Activated T-cell treated with anti-CD3 and anti-CD28 coated beads, Interleukin-2, amount 50 U/mL, for 24 hours (primary cell): Measurements from ENCODE around the gene MTMR1.

Experiments used
- DNase-seq: peaks from one replicate; pipeline ENCODE4 v3.0.0-alpha.2; 2020
- H3K27ac Mint-ChIP-seq: 2 replicates; pipeline ENCODE4 v1.8.0; 2020; ENCODE audit warnings: mild to moderate bottlenecking, mixed read lengths
- H3K27me3 Mint-ChIP-seq: 2 replicates; pipeline ENCODE4 v1.8.0; 2020; ENCODE audit warnings: mixed read lengths
- H3K36me3 Mint-ChIP-seq: 2 replicates; pipeline ENCODE4 v1.8.0; 2020; ENCODE audit warnings: low read depth, mixed read lengths
- H3K4me1 Mint-ChIP-seq: 2 replicates; pipeline ENCODE4 v1.8.0; 2020; ENCODE audit warnings: low read depth, mixed read lengths
- H3K4me3 Mint-ChIP-seq: 2 replicates; pipeline ENCODE4 v1.8.0; 2020; ENCODE audit warnings: mild to moderate bottlenecking, moderate library complexity, mixed read lengths
- H3K9me3 Mint-ChIP-seq: 2 replicates; pipeline ENCODE4 v1.8.0; 2020; ENCODE audit warnings: mixed read lengths

MTMR1 gene

GRCh38 chrX:150692831-150693724 is at the start of gene MTMR1:
TSS of gene MTMR1 (plus strand) at chrX:150693396. CDS start at chrX:150693531, 135 bp downstream.
- H3K4me3 Mint-ChIP-seq: peak within 1 kb of the TSS; percentile 87
- H3K4me1 Mint-ChIP-seq: peaks cover 79% of the 10 kb centered on the region
- no peaks in the 10 kb centered on the region for H3K9me3 Mint-ChIP-seq
- peak within 1 kb of the TSS; percentile 94 for H3K27ac Mint-ChIP-seq
- peak; percentile 73 for DNase-seq
- peaks cover 21% of the 10 kb centered on the region for H3K36me3 Mint-ChIP-seq
- H3K27me3 Mint-ChIP-seq: peaks cover 29% of the 10 kb centered on the region

GRCh38 chrX:150643958-150644357 is 49.2 kb upstream of the MTMR1 start:
- H3K27me3 Mint-ChIP-seq: peaks cover 2% of the 10 kb centered on the region
- no peak for DNase-seq
- H3K36me3 Mint-ChIP-seq: peaks cover 46% of the 10 kb centered on the region
- H3K4me1 Mint-ChIP-seq: no peaks in the 10 kb centered on the region
- H3K9me3 Mint-ChIP-seq: no peaks in the 10 kb centered on the region
- no peak overlapping the region for H3K4me3 Mint-ChIP-seq
- no peak overlapping the region for H3K27ac Mint-ChIP-seq

DNA sequence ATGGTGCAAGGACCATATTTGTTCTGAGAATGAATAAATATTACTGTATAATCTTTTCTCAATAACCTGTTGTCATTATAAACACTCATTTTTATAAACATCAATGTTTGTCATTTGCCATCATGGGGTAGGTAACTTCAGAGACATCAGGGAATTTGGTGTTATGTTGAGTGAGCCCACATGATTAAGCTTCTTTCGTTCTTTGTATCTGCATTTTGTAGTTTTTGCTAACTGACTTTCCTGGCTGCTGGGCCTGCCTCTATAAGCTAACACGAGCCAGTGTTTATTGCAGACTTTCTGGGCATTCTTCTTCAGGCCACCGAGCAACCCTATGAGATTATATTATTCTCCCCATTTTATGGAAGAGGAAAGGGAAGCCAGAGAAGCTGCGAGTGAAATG is 48.8 kb upstream of the MTMR1 start:
- H3K27me3 Mint-ChIP-seq: peaks cover 2% of the 10 kb centered on the region
- no peaks in the 10 kb centered on the region for H3K9me3 Mint-ChIP-seq
- peaks cover 49% of the 10 kb centered on the region for H3K36me3 Mint-ChIP-seq
- H3K4me1 Mint-ChIP-seq: peaks cover 3% of the 10 kb centered on the region
- no peak overlapping the region for H3K4me3 Mint-ChIP-seq
- no peak overlapping the region for H3K27ac Mint-ChIP-seq
- DNase-seq: no peak

GRCh38 chrX:150647331-150647730 is 45.9 kb upstream of the MTMR1 start:
- Mint-ChIP-seq H3K36me3 (peaks cover 51% of the 10 kb centered on the region), H3K27me3 (peaks cover 2% of the 10 kb centered on the region), H3K4me3 (no peak overlapping the region), H3K4me1 (peaks cover 6% of the 10 kb centered on the region), H3K9me3 (no peaks in the 10 kb centered on the region), H3K27ac (no peak overlapping the region)
- no peak for DNase-seq

- H3K27ac Mint-ChIP-seq: no peak overlapping the region
- no peak for DNase-seq
- peaks cover 49% of the 10 kb centered on the region for H3K36me3 Mint-ChIP-seq
- no peak overlapping the region for H3K4me3 Mint-ChIP-seq
- peaks cover 2% of the 10 kb centered on the region for H3K27me3 Mint-ChIP-seq
- H3K9me3 Mint-ChIP-seq: no peaks in the 10 kb centered on the region
- H3K4me1 Mint-ChIP-seq: peaks cover 6% of the 10 kb centered on the region
Observed at GRCh38 chrX:150648296-150648940, 44.8 kb upstream of the MTMR1 start.

DNA sequence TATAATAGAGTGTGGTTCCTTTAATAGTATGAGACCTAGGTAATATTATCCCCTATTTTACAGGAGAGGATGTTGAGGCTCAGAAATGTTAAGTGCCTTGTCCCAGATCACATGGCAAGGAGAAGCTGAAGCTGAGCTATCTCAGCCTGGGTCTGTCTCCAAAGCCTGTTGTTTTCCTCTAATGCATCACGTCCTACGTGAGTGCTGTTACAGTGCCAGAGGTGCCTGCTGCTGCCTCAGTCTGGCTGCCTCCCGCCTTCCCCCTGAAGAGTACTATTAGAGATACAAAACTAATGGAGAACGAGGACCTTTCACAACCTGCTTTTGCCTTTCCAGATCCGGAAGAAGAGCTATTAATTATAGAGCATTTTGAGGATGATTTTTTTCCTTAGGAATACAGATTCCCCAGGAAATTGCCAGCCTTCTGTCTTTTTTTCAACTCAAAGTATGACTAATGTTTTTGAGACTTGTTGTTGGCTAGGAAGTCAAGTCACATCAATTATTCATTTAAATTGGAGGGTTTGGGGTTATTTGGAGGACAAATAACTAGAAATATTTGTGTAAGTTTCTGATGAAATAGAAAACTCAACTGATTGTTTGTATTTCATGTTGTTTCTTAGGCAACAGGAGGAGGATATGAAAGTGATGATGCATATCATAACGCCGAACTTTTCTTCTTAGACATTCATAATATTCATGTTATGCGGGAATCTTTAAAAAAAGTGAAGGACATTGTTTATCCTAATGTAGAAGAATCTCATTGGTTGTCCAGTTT is 43.9 kb upstream of the MTMR1 start:
- peaks cover 46% of the 10 kb centered on the region for H3K36me3 Mint-ChIP-seq
- H3K27me3 Mint-ChIP-seq: peaks cover 2% of the 10 kb centered on the region
- no peaks in the 10 kb centered on the region for H3K9me3 Mint-ChIP-seq
- H3K4me1 Mint-ChIP-seq: peaks cover 6% of the 10 kb centered on the region
- H3K4me3 Mint-ChIP-seq: no peak overlapping the region
- no peak for DNase-seq
- H3K27ac Mint-ChIP-seq: no peak overlapping the region

- H3K36me3 Mint-ChIP-seq: peaks cover 46% of the 10 kb centered on the region
- peaks cover 6% of the 10 kb centered on the region for H3K27me3 Mint-ChIP-seq
- no peak for DNase-seq
- H3K4me3 Mint-ChIP-seq: no peak overlapping the region
- no peaks in the 10 kb centered on the region for H3K9me3 Mint-ChIP-seq
- peaks cover 6% of the 10 kb centered on the region for H3K4me1 Mint-ChIP-seq
- H3K27ac Mint-ChIP-seq: no peak overlapping the region
Observed at GRCh38 chrX:150651906-150652305, 41.3 kb upstream of the MTMR1 start.

- Mint-ChIP-seq H3K4me1 (no peaks in the 10 kb centered on the region), H3K4me3 (no peak overlapping the region), H3K27me3 (peaks cover 6% of the 10 kb centered on the region), H3K27ac (no peak overlapping the region), H3K9me3 (no peaks in the 10 kb centered on the region), H3K36me3 (peaks cover 39% of the 10 kb centered on the region)
- DNase-seq: no peak
Observed at GRCh38 chrX:150655788-150656187, 37.4 kb upstream of the MTMR1 start.

- no peak for DNase-seq
- Mint-ChIP-seq H3K9me3 (no peaks in the 10 kb centered on the region), H3K4me1 (no peaks in the 10 kb centered on the region), H3K27me3 (peaks cover 2% of the 10 kb centered on the region), H3K27ac (no peak overlapping the region), H3K4me3 (no peak overlapping the region), H3K36me3 (peaks cover 53% of the 10 kb centered on the region)
Observed at GRCh38 chrX:150663073-150663472, 30.1 kb upstream of the MTMR1 start.

DNA sequence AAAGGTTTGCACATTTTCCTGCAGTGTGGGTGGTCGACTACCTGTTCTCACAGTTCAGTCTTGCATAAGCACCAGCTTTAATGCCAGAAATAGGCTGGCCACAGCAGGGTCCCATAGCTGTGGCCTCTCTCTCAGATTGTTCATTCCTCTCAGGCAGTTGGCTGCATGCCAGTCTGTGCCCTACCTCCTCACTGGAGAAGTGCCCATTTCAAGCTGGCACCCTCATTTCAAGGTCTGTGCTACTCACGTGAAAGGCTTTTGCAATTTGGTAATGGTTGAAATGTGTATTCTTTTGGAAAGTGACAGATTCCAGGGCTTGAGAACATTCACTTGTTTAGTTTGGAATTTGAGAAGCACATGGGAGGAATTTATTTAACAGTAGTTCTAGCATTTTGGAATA is 28.9 kb upstream of the MTMR1 start:
- no peak overlapping the region for H3K27ac Mint-ChIP-seq
- H3K36me3 Mint-ChIP-seq: peaks cover 57% of the 10 kb centered on the region
- no peak overlapping the region for H3K4me3 Mint-ChIP-seq

GRCh38 chrX:150676221-150676620 is 17.0 kb upstream of the MTMR1 start:
- Mint-ChIP-seq H3K27ac (no peak overlapping the region), H3K4me3 (no peak overlapping the region), H3K36me3 (peaks cover 7% of the 10 kb centered on the region), H3K4me1 (no peaks in the 10 kb centered on the region), H3K9me3 (no peaks in the 10 kb centered on the region), H3K27me3 (peaks cover 19% of the 10 kb centered on the region)
- DNase-seq: no peak

More for the DNA sequence above, 28.9 kb upstream of the MTMR1 start:
- H3K9me3 Mint-ChIP-seq: no peaks in the 10 kb centered on the region
- DNase-seq: no peak
- no peaks in the 10 kb centered on the region for H3K4me1 Mint-ChIP-seq
- peaks cover 6% of the 10 kb centered on the region for H3K27me3 Mint-ChIP-seq

DNA sequence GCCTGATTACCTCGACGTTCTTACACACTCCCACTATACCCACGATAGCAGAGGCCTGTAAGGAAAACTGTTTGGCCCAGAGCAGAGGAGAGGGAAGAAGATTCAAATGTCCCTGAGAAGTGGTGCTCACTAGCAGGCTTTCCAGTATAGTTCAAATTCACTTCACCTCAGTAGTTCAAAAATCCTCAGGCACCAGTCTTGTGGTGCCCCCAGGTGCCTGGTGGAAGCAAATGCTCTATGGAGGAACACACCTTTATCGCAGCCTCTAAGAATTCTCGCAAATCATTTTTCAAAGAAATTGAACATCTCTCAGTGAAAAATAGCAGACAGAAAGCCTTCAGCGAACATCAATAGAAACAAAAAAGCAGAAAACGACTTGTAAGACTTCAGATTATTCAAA is 12.2 kb upstream of the MTMR1 start:
- H3K9me3 Mint-ChIP-seq: no peaks in the 10 kb centered on the region
- peaks cover 3% of the 10 kb centered on the region for H3K4me1 Mint-ChIP-seq
- H3K27ac Mint-ChIP-seq: no peak overlapping the region

DNA sequence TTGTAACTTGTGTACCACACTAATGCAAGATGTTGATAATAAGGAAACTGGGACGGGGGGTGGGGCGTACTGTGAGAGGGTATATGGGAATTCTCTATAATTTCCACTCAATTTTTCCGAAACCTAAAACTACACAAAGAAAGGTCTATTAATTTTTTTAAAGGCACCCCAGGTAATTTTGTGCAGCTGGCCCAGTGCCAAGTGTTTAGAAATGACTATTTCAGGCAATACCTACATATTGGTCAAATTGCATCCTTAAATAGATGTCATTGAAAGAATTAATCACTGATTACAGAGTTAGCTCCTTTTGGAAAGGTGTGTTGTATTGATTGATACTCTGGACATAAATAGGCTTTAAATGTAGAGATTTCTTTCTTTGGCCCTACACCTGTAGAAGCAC is 10.1 kb upstream of the MTMR1 start:
- Mint-ChIP-seq H3K4me3 (no peak overlapping the region), H3K27me3 (peaks cover 8% of the 10 kb centered on the region), H3K36me3 (no peaks in the 10 kb centered on the region), H3K4me1 (peaks cover 3% of the 10 kb centered on the region), H3K9me3 (no peaks in the 10 kb centered on the region), H3K27ac (no peak overlapping the region)
- DNase-seq: no peak

More for the DNA sequence above, 12.2 kb upstream of the MTMR1 start:
- DNase-seq: no peak
- Mint-ChIP-seq H3K27me3 (peaks cover 8% of the 10 kb centered on the region), H3K36me3 (no peaks in the 10 kb centered on the region), H3K4me3 (no peak overlapping the region)

DNA sequence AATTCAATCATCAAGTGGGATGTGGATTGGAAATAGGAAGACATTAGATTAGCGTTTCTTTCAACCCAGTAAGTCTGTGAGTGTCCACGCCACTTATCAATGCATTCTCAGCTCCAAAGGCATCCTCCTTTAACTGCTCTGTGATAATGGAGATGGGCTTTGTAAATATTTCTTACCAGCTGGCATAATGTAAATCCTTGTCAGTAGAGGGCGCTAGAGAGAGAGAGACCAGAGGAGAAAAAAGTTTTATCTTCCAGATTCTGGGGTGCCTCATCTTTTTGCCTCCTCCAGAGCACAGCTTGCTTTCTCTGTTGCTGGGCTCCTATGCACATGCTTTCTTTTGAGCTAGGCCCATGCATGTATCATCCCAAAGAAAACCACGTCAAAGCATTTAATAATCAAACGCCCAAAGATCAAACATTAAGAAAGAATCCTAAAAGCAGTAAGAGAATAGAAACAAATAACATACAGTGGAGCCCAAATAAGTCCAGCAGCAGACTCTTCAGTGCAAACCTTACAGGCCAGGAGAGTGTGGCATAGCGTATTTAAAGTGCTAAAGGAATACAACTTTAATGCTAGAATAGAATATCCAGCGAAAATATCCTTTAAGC is 9.6 kb upstream of the MTMR1 start:
- Mint-ChIP-seq H3K27me3 (peaks cover 8% of the 10 kb centered on the region), H3K36me3 (no peaks in the 10 kb centered on the region), H3K9me3 (no peaks in the 10 kb centered on the region), H3K27ac (no peak overlapping the region), H3K4me1 (peaks cover 8% of the 10 kb centered on the region), H3K4me3 (no peak overlapping the region)
- DNase-seq: no peak
